ENCODE results near the gene IDI2.

The IDI2 gene

DNA sequence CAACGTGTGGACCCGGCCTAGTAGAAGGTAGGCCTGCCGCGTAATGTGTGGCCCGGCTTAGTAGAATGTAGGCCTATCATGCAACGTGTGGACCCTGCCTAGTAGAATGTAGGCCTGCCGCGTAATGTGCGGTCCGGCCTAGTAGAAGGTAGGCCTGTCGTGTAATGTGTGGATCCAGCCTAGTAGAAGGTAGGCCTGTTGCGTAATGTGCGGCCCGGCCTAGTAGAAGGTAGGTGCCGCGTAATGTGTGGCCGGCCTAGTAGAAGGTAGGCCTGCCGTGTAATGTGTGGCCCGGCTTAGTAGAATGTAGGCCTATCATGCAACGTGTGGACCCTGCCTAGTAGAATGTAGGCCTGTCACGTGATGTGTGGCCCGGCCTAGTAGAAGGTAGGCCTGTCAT lies 49.3 kb downstream of the IDI2 start:
- no peak for DNase-seq

DNA sequence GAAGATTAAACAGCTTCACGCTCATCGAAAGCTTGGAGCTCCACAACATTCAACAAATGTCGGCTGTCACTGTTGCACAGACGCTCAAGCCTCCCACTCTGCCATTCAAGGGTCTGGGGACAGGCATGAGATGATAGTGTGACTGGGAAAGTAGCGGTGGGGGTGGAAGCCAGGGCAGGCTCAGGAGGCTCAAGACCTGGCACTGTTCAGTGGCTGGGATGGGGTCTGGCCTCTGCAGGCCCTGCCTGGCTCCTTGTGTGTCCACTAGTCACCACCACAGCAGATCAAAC lies 50.9 kb downstream of the IDI2 start:
- DNase-seq = no peak

DNA sequence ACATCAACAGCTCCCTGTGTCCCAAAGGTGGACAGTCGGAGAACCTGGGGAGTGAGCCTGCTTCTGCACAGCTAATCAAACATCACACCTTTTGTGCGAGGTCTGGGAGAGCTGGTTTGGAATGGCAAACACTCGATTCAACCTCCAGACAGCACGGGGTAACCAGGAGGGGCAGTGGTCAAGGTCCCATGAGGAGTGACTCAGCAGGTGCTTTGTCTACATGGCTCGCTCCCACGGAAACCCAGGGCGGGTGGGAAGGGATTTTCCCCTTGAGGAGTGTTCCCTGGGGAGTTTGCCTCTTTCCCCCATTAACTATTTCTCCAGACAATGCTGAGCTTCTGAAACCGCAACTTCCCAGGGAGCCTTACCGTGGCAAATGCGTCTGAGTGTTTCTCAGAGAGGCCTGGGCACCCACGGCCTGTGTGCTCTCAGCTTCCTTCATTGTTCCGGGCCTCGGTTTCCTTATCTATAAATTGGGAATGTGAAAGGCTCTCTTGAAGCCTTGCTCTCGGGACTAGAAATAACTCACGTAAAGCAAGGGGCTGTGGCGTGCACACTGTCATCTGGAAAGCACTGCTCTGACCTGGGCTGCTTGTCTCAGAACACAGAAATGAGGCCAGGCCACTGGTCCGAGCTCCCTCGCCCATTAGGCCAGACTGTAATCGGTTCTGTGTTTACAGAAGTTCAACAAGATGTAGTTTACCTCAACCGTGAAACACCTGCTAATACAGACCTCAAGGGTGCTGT lies 51.4 kb downstream of the IDI2 start:
- peak in 2 of 3 donors; percentile 20 to 57 for DNase-seq

DNA sequence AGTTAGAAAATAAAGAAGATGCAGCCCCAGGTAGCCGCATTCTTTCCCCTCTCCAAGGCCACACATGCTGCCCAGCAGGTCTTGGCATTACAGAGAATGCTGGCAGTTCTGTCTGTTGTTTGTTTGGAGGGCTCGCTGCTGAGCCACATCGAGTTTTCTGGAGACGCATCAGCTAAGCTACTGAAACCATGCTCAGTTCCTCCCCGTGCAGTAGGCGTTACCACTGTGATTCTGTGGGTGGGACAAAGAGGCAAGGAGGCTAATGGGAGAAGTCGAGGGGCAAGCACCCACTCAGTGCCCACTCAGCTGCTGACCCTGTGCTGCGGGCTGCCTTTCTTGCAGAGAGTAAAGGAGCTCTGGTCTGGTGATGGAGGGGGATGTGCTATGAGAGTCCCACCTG lies 52.9 kb downstream of the IDI2 start:
- DNase-seq = no peak

DNA sequence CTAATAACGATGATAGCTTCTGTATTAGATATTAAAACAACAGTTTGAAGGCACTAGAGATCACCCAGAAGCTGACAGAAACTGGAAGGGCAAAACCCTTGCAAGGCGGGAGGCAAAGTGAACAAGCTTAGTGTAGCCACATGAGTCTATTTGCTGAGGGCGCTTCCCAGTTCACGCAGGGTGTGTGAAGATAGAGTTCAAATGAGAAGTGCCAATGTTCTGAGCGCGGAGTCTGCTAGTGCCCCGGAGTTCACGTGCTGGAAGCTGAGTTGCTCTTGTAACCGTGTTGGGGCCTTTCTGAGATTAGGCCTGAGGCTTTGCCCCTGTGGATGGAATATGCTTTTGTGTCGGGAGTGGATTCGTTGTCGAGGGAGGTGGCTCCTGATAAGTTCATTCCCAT lies 54.0 kb downstream of the IDI2 start:
- no peak for DNase-seq

- DNase-seq = peak; percentile 69 to 76 (median 76)
Measured at GRCh38 chr10:971150-971542, 54.5 kb downstream of the IDI2 start.

DNA sequence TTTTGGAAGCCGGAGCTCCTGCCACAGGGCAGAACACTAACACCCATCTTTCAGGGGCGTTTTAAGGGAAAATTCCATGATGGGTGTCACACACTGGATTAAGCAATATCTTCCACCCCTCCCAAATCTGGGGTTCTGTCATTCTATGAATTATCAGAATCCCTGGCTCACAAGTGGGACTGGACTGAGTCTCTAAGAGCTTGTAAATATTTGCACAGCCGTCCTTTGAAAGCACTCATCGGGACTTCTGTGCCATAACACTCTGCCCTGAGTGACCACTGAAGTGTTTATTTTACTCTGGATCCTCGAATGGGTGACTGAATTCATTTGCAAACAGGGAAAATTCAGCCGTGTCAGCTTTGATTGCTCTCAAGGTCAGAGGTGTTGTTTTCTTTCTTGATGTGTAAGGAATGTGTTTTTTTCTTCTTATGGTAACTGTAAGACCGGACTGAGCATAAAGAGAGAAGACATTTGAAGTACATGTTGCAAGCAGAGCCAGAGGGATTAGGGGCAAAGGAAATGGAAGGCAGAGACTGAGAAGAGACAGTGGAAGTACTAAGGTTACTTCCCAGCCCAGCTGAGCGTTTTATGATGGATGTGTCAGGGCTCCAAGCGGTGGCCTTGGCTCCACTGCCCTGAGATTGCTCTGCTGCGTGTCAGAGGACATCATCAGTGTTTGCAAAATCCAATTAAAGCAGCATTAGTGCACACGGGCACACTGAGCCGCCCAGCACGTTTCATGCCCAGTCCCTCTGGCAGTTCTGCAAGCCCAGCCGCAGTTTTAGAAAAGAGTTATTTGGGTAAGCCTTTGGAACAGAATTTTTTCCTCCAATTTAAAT lies 55.1 kb downstream of the IDI2 start:
- no peak for DNase-seq

GRCh38 chr10:969473-970150 lies 56.0 kb downstream of the IDI2 start:
- DNase-seq = no peak

All from suppressor macrophage treated with lipopolysaccharide for 1 hour (primary cell).